HG03066 (cell line): ENCODE data around the gene CISD3.

Experiments
- ATAC-seq: cut with Tn5 transposase; IDR thresholded peaks from one replicate; pipeline ENCODE4 v1.9.1; 2021; ENCODE audit warnings: low read depth; ENCODE audit not compliant: unreplicated experiment

CISD3 gene

DNA sequence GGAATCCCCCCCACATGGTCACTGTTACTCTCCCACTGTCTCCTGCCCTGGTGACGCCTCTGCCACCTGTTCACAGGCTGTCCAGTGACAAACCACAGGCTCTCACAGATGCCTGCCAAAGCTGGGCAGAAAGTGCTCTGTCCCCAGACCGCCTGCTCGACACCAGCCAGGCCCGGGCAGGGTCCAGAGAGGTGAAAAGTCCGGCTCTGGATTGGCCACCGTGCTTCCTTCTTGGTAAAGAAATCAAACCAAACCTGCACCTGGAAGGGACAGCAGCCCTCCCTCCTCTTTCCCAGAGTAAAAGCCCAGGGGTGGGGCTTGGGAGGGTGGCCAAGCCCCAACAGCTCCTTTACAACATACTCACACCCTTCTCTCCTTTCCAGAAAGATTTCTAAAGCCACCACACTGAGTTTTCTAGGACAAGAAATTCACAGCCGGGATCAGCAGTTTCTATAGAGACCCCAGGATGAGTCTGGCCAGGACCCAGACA, 11.8 kb downstream of the CISD3 start:
- no peak for ATAC-seq

DNA sequence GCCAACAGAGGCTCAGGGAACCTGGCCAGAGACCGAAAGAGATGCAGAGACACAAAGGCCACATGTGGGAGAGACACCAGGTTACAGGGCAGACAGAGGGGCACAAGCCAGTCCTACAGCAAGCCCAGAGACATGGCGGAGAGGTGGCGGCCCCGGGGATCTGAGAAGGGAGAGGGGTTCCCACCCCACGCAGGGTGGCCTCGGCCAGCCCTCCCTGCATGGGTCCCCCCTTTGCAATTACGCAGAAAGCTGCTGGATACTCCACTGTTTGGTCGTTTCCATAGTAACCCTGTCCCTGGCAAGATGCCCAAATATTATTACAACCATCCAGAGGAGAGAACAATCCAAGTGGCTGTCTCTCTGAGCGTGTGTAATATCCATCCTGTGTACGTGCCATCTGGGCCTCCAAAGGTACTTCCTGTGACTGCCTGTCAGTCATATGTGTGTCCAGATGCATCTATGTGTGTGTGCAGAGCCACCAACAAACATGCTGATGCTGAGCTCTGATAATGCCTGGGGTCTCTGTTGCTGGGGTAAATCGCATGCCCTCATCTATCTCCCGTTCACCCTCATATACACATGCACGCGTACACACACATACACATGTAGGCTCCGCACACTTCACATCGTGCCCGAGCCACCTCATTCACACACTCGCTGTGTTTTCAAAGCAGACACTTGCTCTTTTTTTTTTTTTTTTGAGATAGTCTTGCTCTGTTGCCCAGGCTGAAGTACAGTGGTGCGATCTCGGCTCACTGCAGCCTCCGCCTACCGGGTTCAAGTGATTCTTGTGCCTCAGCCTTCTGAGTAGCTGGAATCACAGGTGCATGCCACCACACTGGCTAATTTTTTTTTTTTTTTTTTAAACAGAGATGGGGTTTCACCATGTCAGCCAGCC, 12.5 kb downstream of the CISD3 start:
- ATAC-seq = no peak

DNA sequence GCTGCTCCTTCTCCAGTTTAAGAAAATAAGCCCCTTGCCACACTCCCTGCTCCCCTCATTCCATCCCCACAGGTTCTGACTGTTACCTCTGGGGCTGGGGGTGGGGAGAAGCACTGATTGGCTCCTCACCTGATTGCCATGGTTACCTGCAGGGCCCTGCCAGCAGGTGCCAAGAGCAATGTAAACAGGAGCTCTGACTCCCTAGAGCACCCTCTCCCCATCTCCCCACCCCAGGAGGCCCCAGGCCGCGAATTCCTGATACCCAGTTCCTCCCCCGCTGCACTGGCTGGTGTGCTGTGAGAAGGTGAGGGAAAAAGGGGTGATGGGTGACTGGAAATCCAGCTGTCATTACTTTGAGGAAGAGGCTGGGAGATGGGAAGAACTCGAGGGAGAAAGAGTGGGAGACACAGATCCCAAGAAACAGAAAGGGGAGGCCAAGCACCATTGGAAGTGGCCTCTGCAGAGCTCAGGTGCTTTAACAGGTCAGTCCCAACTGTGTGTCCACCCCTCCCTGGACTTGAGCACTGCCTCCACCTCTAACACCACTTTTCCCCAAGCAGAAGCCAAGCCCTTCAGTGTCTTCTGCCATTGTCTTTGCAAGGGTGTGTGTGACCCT, 13.5 kb downstream of the CISD3 start:
- no peak for ATAC-seq

DNA sequence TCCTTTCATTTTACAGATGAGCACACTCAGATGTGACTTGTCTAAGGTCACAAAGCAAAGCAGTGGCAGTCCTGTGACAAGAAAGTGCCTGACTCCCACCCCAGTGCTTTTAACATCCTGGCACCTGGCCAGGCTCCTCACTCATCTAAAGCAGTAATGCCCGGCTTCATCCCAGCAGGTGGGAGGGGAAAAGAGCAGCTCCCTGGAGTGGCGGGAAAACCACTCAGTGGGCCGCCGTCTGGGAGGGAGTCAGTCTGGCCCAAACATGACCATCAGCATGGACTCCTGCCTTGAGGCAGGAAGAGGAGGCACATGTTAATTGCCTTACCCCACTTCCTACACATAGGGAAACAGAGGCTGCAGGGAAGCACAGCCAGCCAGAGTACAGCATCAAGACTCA, 15.4 kb downstream of the CISD3 start:
- ATAC-seq = no peak

DNA sequence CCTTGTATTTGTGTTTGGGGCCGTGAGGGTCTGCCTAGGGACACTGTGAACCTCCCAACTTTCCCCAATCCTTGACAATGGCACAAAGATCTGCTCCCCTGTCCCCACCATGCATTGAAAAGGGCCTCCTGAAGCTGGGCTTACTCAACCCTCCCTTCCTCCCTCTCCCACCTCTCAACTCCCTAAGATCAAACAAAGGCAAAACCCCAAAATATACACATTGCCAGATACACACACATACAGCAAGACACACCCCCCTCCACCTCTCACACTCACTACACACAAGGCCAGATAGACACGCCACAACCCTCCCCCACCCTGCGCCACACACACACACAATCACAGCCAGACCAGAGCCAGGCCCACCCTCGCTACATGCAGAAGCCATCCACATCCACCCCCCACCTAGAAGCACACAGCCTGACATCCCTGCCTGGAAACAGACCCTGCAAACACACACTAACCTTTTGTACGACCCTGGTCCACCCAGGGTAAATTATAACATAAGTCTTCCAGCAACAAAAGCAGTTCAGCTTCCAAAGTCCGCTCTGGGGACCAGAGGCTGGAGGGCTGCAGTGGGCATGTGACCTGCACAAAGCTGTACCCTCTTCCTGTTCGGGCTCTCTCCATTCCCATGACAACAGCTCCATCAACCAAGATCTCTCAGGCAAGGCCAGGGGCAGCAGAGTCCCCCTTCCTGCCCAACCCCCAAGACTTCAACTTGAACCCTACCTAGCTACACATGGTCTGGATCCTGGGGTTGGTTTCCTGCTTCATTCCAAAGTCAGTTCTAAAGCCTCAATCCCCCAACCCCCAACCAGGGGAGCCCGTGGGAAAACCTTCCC, 16.1 kb downstream of the CISD3 start:
- ATAC-seq = no peak

DNA sequence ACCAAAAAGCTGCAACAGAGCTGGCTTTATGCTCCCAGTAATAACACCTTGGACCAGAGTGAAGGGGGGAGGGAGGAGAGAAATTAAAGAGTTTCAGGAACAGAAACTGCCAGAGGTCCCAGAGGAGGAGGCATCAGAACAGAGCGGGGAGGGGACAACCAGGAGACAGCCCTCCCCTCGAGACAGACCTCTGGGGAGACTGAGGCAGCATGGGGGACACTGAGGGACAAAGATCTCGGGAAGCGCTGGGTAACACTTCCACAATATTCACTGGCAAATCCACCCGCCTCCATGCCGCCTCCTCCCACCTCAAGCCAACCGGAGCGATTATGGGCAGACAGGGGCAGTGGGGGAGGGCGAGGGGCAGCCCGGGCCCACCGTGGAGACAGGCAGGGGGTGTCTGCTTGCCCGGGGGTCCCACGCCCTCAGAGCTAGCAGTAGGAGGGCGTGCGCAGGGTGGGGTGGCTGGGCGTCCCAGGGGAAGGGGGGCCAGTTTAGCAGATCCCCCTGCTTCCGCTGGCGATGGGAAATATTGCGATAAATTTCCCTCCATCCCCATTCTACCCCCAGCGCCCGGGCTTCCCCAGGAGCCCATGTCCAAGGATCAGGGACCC, 16.8 kb downstream of the CISD3 start:
- no peak for ATAC-seq

DNA sequence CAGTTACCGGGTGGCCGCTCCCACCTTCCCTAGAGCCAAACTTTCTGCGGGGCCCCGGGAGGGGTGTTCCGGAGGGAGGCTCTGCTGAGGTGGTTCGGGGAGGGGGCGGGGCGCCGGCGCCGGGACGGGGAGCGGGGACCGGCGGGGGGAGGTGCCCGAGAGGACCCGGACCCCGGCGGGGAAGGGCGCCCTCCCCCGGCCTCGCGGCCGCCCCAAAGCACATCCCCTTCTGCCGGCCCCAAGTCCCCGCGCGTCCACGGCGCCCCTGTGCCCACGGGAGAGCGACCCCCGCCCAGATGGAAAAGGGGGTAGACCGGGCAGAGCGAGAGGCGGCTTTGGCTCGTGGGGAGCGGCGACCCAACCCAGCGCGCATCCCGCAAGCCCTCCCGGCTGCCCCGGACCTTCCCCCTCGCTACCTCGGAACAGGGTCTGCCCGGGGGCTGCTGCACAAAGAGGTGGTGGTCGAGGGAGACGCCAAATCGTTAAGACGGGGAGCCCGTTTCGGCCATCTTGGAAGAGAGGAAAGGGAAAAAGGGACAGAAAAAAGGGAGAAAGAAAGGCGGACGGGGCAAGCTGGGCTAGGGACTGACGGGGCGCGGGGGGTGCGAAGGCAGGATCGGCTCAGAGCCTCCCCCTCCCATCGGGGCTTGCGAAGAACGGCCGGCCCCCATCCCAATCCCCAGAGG, 17.5 kb downstream of the CISD3 start:
- no peak for ATAC-seq

DNA sequence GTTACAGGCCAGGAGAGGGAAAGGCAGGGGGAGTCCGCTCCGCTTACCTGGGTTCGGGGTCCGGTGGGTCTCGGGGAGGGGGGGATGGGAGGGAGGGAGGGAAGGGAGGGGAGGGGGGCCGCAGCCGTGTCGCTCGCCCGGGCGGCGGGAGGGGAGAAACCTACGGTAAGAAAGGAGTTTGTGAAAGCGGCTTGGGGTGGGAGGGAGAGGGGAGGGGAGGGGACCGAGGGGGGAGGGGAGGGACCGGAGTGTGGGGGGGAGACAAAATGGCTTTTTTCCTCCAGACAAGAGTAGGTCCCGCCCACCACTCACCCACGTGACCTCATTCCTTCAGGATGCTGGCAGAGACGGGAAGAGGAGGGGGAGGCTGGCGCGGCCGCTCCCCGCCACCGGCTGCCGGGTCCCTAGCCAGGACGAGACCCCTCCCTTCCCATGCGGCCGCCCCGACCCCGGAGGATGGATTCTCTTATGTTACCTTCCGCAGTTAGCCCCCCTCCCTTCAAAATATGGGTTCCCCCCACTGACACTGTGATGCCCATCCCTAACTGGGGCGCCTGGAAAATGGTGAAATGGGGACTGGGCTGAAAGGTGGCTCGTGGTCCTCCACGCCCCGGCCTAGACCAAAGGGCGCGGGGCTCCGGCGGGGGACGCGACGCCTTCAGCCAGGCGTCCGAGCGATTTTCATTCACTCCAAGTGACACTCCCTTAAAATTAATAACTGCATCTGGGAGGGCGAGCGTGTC, 18.2 kb downstream of the CISD3 start, which contains the start of gene PCGF2:
PCGF2 (minus strand) TSS at position 188 of the 743 bp plus-strand sequence. CDS start 7,934 bp downstream, outside the sequence.
- no peak for ATAC-seq

DNA sequence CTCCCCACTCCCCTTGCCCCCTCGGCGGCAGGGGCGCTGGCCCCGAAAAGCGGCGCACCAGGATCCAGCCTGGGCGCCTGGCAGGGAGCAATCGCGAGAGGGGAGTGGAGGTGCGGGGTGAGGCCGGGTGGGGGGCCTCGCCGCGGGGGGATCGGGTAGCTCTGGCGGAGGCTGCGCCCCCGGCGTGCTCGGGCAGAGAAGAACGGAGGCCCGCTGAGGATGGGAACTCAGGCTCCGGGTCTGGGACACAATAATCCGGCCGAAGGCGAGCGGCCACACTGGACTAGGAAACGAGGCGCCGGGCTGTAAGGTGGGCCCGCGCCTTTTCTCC, 18.7 kb downstream of the CISD3 start:
- no peak for ATAC-seq

DNA sequence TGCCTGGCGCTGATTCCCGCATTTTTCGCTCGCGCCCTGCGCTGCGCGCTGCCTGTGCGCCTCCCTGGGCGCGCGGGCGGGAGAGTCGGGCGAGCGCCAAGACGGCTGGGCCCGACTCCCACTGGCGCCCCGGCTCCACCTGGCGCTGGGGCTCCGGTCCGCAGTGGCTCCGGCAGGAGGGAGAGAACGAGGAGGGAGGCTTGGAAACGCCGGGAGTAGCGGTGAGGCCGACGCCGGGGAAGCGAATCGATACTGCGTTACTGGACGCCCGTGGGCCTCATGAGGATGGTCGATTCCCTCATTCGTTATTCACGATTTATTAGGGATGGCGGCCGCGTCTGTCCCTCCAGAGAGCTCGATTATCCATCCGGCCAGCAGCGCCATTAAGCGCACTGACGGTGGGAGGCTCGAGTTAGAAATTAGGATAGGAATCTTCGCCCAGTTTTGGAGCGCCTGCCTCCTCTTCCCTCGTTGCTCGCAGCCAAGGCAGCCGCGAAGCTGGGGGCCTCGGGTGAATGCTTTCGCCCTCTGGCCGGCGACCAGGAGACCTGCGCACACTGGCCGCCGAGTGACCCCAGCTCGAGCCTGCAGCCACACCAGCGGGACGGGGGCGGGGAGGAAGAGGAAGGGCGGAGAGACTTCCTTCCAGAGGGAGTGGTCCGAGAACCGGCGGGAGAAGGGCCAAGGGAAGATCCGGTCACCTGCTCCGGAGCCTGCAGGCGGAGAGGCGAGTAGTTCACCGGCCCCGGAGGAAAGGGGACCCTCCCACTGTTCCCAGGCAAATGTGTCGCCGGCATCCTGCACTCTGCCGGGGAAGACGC, 19.3 kb downstream of the CISD3 start:
- ATAC-seq = no peak

DNA sequence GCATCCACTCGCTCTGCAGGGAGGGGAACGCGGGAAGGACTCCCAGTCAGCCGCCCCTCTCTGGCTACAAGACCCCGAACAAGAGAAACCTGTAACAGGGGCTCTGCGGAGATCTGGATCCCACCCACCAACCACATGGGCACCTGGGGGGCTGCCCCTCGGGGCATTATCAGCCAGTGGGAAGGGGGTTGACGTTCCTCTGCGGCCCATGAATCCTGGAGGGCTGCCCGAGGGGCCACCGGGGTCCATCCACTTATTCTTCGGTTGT, 19.8 kb downstream of the CISD3 start:
- no peak for ATAC-seq

DNA sequence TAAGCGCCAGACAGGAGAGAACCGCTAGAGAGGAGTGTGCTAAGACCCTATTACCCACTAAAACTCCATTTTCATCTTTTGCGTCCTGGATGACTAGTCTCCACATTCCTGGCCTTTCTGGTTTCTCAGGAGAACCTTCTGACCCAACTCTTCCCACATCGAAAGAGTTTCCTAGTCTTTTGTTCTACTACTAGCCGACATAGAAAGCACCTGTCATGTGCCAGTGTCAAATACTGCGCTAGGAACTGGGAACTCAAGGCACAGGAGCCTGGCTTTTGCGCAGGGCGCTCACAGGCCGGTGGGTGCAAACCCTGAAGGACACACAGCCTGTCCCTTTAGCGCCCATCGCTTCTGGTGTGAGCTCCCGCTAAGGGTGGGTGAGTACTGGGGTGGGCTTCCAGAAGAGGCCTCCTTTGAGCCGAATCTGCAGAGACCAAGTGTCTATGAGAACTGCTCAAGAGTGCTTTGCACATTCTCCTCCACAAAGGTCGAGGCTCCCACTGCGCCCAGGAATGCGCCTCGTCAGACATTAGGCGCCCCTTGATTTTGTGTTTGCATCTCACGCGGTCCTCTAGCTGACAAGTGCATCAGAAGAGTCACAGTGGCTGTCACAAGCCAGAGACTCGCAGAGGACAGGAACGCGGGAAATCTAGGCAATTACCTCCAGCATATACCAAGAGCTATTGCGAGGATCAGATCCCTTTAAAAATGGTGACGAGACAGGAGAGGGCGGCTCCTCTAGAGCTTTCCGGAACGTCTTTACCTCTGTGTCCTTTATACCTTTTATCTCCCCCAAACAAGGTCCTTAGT, 20.4 kb downstream of the CISD3 start:
- ATAC-seq = no peak

DNA sequence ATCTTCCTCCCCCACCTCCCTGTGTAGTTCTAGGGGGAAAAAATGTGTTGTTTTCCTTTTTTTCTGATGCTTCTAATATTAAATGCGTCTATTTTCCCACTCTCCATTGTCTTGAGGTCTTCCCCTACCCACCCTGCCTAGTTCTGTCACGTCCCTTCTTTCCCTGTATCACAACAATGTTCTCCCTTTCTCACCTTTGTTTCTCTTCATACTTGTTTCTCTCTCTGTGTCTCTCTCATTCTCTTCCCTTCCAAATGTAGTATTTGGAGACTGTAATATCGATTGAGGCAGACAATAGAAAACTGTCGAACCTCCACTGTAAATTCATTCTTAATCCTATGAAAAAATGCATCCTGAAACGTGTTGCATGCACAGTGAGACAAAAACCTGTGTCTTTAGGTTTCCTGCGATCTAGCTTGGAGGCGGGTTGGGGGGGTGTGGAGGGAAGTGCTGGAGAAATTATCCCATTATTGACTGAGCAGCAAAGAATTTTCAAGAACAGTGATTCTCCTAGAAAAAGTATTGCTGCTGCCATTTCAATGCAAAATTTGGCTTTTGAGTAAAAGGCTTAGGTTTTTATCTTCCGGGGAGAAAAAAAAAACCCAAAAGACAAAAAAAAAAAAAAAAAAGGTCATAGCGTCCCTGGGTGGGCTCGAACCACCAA, 21.1 kb downstream of the CISD3 start:
- no peak for ATAC-seq

DNA sequence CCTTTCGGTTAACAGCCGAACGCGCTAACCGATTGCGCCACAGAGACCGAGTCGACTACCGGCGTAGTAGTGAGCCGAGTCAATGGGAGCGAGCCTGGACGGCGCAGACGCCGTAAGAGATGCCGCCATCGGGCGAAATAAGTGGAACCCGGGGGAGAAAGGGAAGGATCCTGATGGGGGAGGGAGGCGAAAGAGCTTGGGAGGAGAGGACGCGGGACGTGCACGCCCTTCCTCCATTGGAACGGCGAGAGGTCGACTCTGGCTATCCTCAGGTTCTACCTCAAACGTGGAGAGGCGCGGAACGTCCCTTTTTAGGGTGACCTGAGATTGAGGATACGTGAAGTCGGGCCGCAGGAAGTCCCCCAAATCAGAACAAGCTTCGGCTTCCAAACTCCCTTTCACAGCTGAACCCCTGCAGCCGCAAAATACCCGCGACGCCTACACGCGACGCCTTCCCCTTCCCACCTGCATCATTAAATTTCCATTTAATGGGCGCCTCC, 21.7 kb downstream of the CISD3 start:
- no peak for ATAC-seq

DNA sequence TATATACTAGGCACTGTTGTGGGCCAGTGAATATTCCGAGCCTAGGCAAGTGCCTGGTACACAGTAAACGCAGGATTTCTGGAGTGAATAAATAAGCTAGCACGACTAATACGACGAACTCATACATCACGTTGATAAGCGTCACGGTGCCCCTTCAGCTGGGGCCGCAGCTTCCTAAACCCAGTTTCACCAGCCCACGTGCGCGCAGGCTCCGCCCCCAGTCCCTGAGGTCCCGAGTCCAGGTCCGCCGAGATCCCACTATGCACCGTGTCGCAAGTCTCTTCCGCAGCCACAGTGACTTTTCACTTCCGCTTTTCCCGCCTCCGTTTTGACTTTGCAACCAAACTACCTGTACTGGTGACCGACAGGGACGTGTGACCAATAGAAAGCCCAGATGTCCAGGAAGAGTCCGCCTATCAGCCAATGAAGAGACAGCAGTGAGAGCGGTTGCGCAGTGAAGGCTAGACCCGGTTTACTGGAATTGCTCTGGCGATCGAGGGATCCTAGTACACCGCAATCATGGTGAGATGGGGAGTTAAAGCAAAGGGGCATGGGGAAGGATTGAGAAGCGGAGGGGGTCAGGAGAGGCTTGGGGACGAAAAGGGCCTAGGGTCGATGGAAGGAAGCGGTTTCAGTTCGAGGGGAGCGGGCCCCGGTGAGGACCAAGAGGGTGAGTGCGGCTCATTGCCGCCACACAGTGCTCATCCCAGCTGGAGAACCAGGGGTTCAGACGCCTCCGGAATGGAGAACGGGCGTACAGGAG, 22.3 kb downstream of the CISD3 start, which contains the start of gene PSMB3:
PSMB3 (plus strand) TSS at position 434 of the 763 bp plus-strand sequence; CDS start at position 520, 86 bp downstream.
- ATAC-seq = peak; percentile 81

DNA sequence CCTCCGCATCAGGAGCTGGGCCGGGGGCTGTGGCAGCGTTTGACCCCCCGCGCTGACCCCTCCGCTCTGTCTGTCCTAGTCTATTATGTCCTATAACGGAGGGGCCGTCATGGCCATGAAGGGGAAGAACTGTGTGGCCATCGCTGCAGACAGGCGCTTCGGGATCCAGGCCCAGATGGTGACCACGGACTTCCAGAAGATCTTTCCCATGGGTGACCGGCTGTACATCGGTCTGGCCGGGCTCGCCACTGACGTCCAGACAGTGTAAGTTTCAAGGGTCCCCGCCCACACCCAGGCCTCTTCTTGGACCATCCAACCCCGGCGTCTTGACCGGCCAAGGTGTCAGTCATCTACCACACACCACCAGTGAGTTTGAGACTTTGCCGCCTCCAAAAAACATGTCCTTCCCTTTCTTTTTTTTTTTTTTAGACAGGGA, 22.9 kb downstream of the CISD3 start:
- ATAC-seq = no peak
